Uterus (tissue), 4 donors: ENCODE data around the gene DNAL1. TPM values are rescaled to one million over a fixed set of nuclear protein-coding genes. Genes with fewer than 3 reads are reported as not detected.

ENCODE experiments used
- DNase-seq, 2 donors: peaks; one replicate each; pipeline ENCODE4 v3.0.0-alpha.2; 2019 to 2020
- H3K27ac ChIP-seq, 2 donors: fragments of 200-600 bp; sonication (generic); 1 replicate in 1 of 2; 2 replicates in 1 of 2; pipeline ENCODE4 v1.5.1; 2016 to 2018
- H3K27me3 ChIP-seq, 2 donors: fragments of 200-600 bp; sonication (generic); one replicate each; pipeline ENCODE4 v1.5.1; 2018 to 2019; ENCODE audit warnings: control low read depth in 1 of 2
- H3K36me3 ChIP-seq, 2 donors: fragments of 200-600 bp; sonication (generic); one replicate each; pipeline ENCODE4 v1.5.1; 2019; ENCODE audit warnings: control low read depth in 1 of 2
- H3K4me1 ChIP-seq, 2 donors: fragments of 200-600 bp; sonication (generic); one replicate each; pipeline ENCODE4 v1.5.1; 2018 to 2019; ENCODE audit warnings: control low read depth in 1 of 2
- H3K4me3 ChIP-seq, 2 donors: fragments of 200-600 bp; sonication (generic); 1 replicate in 1 of 2; 2 replicates in 1 of 2; pipeline ENCODE4 v1.5.1; 2018 to 2019; ENCODE audit warnings: mild to moderate bottlenecking in 1 of 2
- H3K9me3 ChIP-seq, 2 donors: fragments of 200-600 bp; sonication (generic); one replicate each; pipeline ENCODE4 v1.5.1; 2019; ENCODE audit warnings: control low read depth in 1 of 2
- POLR2A ChIP-seq, 2 donors: fragments of 450-650 bp; IDR thresholded peaks; one replicate each; pipeline ENCODE4 v1.6.1; 2016; ENCODE audit warnings: antibody characterized with exemption in 2 of 2, mild to moderate bottlenecking in 1 of 2, moderate library complexity in 1 of 2
- intact Hi-C: fragments of 100-400 bp; cut with DNase I; formaldehyde crosslinking; loops from one replicate; pipeline ENCODE4 v1.15.1; 2023; ENCODE audit warnings: low total_unique reads
- total RNA-seq, 4 donors: library from RNA; depleted of rRNA in 3 of 4; stranded (reverse); fragments of >200 nt in 3 of 4; gene quantifications; one replicate each; pipeline versions ENCODE4 v1.1.0 to v1.2.4, GENCODE V29; 2014 to 2023
- TF ChIP-seq, protein P1 (sequence below), 4 experiments: fragments of 200-600 bp in 2 of 4; fragments of 450-650 bp in 2 of 4; sonication (generic) in 2 of 4; IDR thresholded peaks; one replicate each; pipeline ENCODE4 v1.5.1; 2016 to 2019; ENCODE audit warnings: antibody characterized with exemption in 4 of 4, mild to moderate bottlenecking in 2 of 4, moderate library complexity in 1 of 4
- donor health status: DM: yes; HTN: yes; CAD: no.

Gene DNAL1
- total RNA-seq, 4 donors from 2014 or later = 2.0 to 29.7 (median 23.3) TPM

DNA sequence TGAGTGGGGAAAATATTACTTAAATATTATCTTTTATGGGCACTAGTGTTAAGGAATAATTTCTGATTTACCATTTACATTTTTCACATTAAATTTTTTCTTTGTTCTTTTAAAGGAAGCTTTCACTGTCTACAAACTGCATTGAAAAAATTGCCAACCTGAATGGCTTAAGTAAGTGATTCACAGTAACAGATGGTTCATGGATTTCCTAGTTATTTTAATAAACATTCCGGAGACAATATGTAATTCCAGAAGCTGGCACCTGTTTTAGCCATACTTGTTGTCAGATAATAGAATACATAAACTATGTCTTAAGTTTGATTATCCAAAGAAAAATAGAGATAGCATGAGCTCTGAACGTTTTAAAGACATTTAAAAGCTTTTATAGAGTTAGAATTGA lies 17.1 kb downstream of the DNAL1 start:
- no peaks in the 10 kb centered on the region for H3K27me3 ChIP-seq
- no peaks in the 10 kb centered on the region for H3K9me3 ChIP-seq
- H3K4me1 ChIP-seq = no peaks in the 10 kb centered on the region
- intact Hi-C loops = no loop called here
- H3K36me3 ChIP-seq = no peaks in the 10 kb centered on the region
- H3K27ac ChIP-seq = no peak overlapping the region
- no peak overlapping the region for H3K4me3 ChIP-seq
- TF ChIP-seq, protein P1, sequence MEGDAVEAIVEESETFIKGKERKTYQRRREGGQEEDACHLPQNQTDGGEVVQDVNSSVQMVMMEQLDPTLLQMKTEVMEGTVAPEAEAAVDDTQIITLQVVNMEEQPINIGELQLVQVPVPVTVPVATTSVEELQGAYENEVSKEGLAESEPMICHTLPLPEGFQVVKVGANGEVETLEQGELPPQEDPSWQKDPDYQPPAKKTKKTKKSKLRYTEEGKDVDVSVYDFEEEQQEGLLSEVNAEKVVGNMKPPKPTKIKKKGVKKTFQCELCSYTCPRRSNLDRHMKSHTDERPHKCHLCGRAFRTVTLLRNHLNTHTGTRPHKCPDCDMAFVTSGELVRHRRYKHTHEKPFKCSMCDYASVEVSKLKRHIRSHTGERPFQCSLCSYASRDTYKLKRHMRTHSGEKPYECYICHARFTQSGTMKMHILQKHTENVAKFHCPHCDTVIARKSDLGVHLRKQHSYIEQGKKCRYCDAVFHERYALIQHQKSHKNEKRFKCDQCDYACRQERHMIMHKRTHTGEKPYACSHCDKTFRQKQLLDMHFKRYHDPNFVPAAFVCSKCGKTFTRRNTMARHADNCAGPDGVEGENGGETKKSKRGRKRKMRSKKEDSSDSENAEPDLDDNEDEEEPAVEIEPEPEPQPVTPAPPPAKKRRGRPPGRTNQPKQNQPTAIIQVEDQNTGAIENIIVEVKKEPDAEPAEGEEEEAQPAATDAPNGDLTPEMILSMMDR (IDR thresholded peaks at IDR 0.05) = no peak
- no peak for DNase-seq

DNA sequence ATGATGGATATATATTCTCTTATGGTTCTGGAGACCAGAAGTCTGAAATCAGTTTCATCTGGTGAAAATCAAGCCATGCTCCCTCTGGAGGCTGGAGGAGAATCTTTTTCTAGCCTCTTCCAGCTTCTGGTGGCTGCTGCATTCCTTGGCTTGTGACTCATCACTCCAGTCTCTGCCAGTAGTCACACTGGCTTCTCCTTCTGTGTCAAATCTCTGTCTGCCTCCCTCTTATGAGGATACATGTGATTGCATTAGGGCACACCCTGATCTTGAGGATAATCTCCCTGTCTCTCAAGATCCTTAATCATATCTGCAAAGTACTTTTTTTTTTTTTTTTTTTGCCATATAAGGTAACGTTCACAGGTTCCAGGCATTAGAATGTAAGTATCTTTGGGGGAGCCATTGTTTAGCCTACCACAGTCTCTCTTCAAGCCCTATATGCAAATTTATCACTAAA lies 17.7 kb downstream of the DNAL1 start:
- Histone ChIP-seq H3K36me3 (no peaks in the 10 kb centered on the region), H3K4me3 (no peak overlapping the region), H3K4me1 (no peaks in the 10 kb centered on the region), H3K27ac (no peak overlapping the region), H3K27me3 (no peaks in the 10 kb centered on the region), H3K9me3 (no peaks in the 10 kb centered on the region)
- peak; percentile 26 to 30 for DNase-seq
- intact Hi-C loops = no loop called here
- no peak for TF ChIP-seq POLR2A (IDR thresholded peaks at IDR 0.05)
- TF ChIP-seq, protein P1 (IDR thresholded peaks at IDR 0.05) = peak in 3 of 4 experiments; percentile 18 to 26 (median 22)

DNA sequence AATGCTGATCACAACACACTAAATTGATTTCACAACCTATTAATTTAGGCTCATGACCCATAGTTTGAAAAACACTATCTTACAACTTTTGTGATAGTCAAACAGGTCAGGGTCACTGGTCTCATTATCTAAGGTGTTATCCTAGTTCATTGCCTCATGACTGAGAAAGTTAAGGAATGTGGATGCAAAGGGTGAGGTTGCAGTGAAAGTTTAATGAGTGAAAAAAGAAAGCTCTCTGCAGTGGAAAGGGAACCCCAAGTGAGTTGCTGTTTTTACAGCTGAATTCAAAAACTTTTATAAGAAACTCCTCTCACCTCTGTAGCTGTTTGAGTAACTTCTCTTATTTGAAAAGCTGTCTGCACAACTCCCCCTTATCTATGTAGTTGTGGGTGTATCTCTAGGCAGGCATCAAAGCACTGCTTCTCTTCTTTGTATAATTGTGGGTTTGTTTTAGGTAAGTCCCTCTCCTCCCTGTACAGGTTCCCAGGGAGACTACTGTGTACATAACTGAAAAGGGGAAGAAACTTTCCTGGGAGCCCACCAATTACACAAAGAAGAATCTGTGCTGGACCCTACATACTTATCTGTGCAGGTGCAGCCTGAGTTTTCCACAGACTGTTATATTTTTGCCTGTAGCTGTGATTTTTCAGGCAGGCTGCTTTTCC lies 18.9 kb downstream of the DNAL1 start:
- H3K27ac ChIP-seq = no peak overlapping the region
- H3K9me3 ChIP-seq = no peaks in the 10 kb centered on the region
- no peaks in the 10 kb centered on the region for H3K27me3 ChIP-seq
- H3K4me1 ChIP-seq = no peaks in the 10 kb centered on the region
- intact Hi-C loops = no loop called here
- H3K4me3 ChIP-seq = no peak overlapping the region
- no peak for TF ChIP-seq POLR2A (IDR thresholded peaks at IDR 0.05)
- TF ChIP-seq, protein P1 (IDR thresholded peaks at IDR 0.05) = no peak
- DNase-seq = no peak
- H3K36me3 ChIP-seq = no peaks in the 10 kb centered on the region

DNA sequence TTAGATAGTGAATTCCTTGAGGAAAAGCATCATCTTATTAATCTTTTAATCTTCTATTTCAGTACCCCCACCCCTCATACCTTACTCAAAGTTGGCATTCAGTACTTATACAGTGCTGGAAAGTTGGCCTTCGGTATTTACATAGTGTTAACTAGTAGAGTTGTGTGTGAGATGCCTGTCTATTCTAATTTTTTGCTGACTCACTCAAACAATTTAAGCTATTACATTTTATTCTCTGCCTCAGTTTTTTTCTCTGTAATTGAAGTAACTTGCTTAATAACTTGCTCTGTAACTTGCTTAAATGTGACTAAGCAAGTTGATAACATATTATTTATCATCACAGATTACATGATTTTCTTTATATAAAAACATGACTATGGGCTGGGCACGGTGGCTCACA lies 20.3 kb downstream of the DNAL1 start:
- no peak for DNase-seq
- no peak for TF ChIP-seq POLR2A (IDR thresholded peaks at IDR 0.05)
- TF ChIP-seq, protein P1 (IDR thresholded peaks at IDR 0.05) = no peak
- Histone ChIP-seq H3K36me3 (no peaks in the 10 kb centered on the region), H3K4me1 (no peaks in the 10 kb centered on the region), H3K27ac (no peak overlapping the region), H3K27me3 (no peaks in the 10 kb centered on the region), H3K4me3 (no peak overlapping the region), H3K9me3 (no peaks in the 10 kb centered on the region)
- intact Hi-C loops = no loop called here

DNA sequence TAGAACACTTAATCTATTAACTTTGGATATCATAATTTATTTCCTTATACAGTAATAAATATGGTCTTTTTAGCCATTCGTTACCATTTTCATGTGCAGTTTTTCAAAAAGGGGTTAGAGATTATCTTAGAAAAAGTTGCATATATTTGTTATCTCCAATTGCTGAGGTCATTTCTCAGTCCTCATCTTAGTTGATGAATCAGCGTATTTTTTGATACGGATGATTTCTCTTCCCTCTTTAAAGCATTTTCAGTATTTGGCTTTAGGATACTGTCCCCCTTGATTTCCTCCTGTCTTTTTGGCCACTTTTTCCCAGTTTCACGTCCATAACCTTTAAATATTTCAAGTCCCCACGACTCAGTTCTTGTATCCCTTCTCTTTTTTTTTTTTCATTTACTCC lies 21.8 kb downstream of the DNAL1 start:
- no peaks in the 10 kb centered on the region for H3K27me3 ChIP-seq
- H3K4me3 ChIP-seq = no peak overlapping the region
- H3K4me1 ChIP-seq = no peaks in the 10 kb centered on the region
- TF ChIP-seq, protein P1 (IDR thresholded peaks at IDR 0.05) = no peak
- TF ChIP-seq POLR2A (IDR thresholded peaks at IDR 0.05) = no peak
- no peak for DNase-seq
- no peaks in the 10 kb centered on the region for H3K9me3 ChIP-seq
- H3K36me3 ChIP-seq = no peaks in the 10 kb centered on the region
- intact Hi-C loops = no loop called here
- no peak overlapping the region for H3K27ac ChIP-seq
